NCI-H2171 treated with DMSO at 0.1 percent for 48 hours (cell line): ENCODE data around the gene AFAP1L2.
"Not testable (repeated sequence)": the region's sequence is repeated elsewhere in the genome, so short reads cannot be mapped to it uniquely, and the experiment has no call there.

Experiments
- DNase-seq: peaks from one replicate; lab custom pipeline; 2025; lab: John Stamatoyannopoulos, UW

Gene AFAP1L2

DNA sequence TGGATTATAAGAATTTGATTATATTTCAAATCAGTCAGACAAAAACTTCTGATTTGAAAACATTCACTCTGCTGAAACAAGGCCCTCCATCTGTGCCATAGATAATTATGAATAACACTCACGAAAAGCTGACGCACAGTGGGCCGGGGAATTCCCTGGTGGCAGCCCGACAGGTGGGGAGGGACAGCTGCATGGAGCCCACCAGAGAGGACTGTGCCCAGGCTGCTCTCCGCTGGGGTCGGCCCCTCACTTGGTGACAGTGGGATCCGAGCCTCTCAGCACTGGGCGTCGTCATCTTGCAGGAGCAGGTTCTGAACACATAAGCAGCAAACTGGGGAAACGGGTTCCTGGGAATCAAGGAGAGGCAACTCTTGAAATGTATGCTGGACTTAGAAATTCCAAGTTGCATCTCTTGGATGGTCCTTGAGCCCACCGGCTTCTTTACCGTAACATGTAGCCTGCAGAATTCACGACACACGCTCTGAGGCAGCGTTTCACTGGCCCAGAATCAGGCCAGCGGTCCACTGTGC, 41.4 kb downstream of the AFAP1L2 start:
- no peak for DNase-seq

DNA sequence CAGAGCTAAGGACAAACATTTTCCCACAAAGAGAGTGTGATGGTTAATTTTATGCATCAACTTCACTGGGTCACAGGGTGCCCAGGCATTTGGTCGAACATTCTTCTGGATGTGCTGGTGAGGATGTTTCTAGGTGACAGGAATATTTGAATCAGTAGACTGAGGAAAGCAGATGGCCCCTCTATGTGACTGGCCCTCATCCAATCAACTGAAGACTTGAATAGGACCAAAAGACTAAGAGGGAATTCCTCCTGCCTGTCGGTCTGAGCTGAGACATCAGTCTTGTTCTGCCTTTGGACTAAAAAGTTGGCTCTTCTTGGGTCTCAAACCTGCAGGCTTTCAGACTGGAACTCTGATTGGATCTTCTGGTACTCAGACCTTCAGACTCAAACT, 44.4 kb downstream of the AFAP1L2 start:
- no peak for DNase-seq

DNA sequence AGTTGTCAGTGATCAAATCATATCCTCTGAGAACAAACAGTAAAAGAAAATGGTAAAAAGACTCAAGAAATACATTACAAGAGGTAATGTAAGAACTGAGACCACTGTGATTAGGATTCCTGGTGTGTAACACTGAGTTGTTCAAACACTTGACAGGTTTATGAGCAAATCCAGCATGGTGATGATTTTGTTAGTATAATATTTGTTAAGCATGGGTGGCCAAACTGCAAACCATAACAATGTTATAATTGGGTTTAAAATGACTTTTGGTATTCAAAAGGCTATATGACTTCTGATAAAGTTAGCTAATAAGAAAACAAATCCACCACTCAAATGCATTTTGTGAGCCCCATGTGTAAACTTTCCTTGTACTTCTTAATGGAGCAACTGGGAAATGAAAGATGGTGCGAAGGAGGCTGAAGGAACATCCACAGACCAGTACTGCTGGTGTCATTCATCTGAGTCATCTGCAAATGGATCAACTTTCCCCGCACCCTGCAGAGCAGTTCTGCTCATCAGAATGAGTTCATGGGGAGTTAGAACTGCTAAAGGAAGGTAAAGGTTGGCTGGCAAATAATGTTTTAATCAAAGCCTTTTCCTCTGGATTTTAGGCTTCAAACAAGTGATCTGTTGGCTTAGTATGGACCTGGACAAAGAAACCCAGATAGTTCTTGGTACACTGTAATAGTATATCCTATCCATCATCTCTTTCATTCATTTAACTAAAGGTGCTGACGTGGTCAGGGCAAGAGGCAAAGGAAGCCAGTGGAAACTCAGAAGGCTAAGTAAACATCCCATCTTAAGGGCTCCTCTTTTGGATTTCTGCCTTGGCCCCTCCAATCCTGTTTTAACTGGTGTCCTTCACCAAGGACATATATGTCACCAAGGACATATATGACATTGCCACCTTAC, 45.0 kb downstream of the AFAP1L2 start:
- no peak for DNase-seq

DNA sequence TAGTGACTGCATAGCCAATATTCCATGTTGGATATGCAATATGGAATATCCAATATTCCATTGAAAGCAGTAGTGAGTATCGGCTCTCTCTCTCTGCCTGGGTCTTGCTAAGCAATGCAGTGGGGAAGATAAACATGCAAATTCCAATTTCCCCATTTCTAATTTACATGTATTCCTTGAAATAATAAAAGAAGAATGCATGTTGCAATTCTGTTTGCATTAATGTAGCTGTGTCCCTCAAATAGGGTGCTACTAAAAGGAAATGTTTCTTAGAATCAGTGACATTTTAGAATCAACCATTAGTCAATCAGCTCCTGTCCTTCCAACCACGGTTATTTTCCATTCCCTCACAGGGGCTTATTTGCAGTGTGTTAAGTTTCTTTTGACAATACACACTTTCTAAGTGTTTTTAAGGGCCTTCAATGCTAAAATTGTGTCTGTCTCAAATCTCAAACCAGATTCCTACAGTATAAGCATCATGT, 46.7 kb downstream of the AFAP1L2 start:
- no peak for DNase-seq

DNA sequence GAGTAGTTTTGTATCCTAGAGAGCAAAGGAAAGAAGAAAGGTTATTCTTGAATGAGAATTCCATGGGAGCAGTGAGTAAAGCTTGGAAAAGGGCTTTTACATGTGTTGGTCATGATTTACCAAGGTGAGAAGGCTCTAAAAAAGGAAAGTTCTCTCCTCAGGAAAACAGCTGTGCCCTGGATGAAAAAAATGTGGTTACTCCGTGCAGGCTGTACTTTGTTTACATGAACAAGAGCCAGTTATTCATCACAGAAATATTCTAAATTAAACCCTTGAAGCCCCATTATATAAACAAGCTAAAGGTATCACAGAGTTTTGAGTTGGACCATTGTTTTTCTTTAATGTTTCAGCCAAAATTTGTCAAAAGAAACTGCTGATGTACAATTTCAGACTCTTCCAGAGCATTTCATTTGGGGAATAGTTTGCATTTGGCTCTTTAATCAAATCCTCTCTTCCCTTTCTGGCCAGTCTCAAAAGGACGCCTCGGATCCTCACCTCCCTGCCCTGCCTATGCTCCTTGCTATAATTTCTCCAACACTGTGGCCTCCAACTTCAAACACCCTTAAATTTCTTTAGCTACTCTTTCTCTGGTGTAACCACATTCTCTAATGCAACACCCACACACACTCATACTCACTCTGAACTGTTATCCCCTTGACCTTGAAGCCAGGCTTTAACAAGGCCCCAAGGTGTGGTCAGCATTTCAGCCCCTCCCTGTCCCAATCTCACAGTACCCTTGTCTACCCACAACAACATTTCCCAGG, 47.4 kb downstream of the AFAP1L2 start:
- DNase-seq = no peak

DNA sequence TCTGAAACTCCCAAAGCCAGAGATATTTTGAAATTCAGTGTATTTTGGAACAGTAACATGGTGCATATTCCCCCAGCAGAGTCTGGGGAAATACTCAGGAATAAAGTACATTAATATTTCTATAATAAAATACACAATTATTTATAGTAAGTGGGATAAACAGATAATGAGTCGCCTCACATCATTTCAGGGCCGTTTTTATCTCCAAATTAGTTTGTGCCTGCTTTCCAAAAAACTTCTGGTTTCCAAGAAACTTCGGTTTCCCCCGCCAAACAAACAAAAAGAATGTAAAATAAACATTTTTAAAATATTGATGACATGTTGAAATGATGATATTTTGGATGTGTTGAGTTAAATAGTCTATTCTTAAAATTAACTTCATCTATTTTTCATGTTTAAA, 48.2 kb downstream of the AFAP1L2 start:
- no peak for DNase-seq

DNA sequence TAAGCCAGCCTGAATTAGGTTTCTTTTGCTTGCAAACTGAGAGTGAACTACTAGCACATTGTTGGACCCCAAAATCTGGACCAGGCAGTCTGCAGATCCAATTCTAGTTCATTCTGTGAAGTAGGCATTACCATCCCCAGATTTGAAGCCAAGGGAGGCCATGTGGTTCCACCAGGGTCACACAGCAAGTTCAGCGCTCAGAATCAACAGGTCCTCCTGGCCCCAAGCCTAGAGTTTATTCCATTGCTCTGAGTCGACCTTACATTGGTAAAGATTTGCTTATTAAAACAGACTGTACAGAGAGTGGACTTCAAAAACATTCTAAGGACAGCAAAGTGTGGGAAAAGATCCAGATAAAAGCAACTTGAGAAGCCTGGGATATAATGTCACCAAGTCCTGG, 50.9 kb downstream of the AFAP1L2 start:
- no peak for DNase-seq

DNA sequence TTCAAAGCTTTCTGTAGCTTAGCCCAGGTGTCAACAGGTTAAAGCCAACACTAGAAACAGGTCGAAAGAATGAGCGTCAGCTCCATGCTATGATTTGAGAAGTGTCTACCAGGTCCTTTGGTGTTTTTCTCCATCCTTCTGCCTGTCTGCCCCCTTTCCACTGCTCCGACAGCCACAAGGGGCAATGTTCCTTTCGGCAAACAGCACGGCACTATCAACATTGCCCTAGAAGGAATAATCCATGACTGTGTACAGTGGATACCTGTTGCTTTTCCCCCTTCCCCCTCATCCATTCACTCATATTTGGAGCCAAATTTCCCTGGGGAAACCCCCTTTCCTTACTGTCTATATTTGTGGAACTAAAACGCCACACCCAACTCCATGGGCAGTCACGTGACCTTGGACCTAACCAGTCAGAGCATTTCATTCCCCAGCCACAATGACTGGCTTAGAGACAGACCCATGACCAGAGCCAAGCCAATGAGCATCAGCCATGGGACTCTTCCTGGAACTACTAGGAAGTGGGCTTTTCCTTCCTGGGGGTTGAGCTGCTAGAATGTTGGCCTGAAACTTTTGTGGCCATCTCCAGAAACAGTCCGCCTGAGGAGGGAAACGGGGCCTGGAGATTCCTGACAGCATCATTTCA, 51.5 kb downstream of the AFAP1L2 start:
- no peak for DNase-seq

DNA sequence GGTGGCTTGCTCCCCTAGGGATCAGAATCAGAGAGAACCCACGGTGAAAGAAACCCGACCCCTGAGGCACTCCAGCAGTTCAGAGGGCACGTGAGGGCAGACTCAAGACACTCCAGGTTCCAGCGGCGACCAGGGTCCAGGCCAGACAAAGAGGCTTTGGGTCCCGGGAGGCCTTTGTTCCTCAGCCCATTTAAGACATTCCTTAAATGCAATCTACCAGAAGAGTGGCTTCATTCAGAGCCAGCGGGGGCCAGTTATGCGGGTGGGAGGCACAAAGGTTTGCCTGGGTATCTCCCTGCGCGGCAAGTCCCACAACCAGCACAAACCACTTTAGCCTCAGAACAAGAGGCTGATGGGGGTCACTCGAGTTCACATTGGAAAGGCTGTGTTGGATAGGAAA, 53.6 kb downstream of the AFAP1L2 start:
- no peak for DNase-seq

DNA sequence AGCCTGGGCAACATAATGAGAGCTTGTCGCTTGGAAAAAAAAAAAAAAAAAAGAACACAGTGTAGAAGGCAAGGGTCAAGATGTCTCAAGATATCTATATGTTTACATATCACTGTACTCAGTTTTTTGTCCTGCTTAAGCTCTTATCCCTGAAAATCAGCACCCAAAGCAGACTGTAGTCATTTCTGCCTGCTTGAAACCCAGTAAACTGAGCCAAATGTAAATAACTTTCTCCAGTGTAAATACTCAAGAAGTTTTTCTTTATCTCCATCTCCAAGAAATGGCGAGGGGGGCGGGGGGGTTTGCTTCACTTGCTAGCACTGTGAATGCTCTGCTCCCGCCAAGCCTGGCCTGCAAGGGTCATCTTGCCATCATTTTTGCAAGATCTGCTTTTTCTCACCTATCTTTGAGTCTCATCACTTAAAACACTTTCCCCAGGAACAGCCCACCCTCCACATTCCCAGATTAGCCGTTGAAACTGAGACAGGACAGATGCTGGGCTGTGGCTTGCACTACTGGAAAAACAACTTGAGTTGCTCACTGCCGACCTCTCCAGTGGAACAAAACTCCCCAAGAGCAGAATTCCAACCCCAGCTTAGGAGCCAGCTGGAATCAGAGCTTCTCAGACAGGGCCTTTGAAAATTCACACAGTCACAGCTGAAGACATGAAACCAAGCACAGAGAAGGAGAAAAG, 54.6 kb downstream of the AFAP1L2 start:
- no peak for DNase-seq

DNA sequence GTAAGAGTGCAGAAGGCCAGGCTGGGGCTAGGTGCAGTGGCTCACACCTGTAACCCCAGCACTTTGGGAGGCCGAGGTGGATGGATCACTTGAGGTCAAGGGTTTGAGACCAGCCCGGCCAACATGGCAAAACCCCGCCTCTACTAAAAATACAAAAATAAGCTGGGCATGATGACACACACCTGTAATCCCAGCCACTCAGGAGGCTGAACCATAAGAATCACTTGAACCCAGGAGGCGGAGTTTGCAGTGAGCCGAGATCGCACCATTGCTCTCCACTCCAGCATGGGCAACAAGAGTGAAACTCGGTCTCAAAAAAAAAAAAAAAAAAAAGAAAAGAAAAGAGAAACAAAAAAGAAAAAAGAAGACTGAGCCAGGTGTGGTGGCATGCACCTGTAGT, 55.2 kb downstream of the AFAP1L2 start:
- not testable (repeated sequence) for DNase-seq

DNA sequence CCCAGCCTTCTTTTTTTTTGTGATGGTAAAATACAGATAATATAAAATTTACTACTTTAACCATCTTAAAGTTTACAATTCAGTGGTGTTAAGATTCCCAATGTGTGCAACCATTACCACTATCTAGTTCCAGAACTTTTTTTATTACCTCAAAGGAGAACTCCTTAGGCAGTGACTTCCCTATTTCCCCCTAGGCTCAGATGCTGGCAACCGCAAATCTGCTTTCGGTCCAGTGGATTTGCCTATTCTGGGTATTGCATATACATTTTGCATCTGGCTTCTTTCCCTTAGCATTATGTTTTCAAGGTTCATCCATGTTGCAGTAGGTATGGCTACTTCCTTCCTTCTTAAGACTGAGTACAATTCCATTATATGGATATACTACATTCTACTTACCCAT, 56.5 kb downstream of the AFAP1L2 start:
- no peak for DNase-seq

DNA sequence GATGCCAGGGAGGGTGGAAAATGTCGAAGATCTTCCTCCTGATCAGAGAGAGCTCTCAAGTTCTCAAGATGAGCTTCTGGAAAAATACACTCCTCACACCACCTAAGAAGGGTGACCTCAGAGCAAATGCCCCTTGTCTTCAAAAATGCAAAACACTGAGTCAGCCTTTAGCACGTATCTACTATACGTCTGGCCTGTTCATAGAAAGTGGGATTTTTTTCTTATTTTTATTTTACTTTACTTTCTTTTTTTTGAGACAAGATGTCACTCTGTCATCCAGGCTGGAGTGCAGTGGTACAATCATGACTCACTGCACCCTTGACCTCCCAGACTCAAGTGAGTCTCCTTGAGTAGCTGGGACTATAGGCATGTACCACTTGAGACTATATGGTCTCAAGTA, 57.1 kb downstream of the AFAP1L2 start:
- DNase-seq = no peak

DNA sequence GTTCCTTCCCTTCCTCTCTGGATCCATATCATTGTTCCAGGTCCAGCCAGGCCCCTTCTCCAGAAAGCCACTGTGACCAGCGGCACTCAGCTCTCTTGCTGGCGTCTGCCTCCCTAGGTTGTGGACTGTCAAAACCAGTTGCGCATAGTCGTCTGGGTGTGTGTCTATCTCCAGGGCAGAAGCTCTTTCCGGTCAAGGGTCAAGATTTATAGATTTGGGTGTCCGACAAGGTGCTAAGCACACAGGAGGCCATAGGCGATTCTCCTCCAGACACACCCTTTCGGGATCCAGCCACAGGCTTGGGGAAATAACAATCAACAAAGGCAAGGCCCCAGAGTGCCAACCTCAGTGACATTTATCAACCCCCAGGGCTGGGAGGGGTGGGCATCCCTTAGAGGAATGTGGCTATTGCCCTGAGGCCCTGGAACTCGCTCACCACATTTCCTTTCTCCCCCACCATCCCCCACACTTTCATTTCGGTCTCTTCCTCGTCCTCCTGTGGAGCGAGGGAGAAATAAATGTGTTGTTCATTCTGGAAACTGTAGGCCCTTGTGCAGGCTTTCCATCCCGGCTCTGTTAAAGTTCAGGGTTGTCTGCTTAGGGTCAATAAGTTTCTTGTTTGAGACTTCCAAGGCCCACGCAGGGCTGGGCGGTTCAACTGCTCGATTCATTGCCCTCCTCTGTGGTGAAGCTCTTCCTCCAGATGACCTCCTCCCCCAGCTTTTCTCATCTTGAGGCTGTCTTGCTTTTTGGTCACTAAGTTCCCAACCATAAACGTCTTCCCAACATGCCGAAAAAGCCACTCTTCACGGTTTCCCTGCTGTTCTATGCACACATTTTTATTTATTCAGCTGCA, 57.9 kb downstream of the AFAP1L2 start:
- no peak for DNase-seq

DNA sequence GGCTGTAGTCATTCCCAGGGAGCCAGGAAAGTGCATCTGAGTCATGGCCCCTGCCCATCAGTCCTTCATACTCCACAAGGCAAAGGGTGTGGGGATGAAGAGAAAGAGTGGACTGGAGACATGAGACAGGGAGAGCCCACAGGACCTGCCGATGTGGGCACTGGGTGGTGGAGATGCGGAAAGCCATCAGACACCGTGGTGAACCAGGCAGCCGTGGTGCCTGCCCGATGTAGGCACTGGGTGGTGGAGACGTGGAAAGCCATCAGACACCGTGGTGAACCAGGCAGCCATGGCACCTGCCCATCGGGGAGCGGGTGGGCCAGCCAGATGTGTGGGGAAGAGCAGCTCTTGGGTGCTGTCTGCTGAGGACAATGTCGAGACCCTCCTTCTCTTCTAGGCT, 58.6 kb downstream of the AFAP1L2 start:
- no peak for DNase-seq

DNA sequence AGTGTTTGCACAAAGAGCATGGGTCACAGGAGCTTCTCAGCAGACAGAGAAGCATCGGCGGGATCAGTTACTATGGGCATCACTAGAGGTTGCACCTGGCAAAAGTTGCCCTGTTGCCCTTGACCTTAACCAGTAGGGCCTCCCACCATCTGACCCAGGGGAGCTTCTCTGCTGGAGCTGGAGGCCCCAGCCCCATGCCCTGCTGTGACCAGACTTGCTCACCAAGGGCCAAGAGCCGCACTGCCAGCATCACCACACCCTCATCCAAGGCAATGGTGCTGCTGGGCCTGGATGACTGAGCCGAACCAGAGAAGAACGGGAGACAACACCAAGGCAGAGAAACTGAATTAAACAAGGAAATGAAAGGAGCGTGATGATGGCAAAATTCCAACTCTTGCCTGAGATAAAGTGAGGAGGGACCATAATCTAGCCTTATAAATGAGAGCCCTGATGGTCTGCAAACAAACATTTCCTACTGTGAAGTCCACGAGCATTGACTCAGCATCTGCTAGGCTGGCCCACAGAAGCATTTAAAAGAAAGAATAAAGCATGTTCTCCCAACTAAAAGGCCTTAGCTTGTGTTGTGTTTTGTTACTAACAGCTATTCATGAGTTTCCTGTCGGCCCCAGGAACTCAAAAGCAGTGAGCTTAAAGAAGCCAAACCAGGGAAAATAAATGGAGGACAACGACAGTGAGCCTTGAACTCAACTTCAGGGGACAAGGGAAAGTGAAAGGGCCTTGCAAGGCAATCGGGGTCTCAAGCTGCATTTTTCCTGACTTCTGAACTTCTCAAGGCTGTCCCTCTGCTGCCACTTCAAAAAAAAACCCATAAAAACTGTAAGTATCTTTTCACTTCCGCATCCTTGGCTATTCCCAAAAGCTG, 60.4 kb downstream of the AFAP1L2 start:
- DNase-seq = no peak

DNA sequence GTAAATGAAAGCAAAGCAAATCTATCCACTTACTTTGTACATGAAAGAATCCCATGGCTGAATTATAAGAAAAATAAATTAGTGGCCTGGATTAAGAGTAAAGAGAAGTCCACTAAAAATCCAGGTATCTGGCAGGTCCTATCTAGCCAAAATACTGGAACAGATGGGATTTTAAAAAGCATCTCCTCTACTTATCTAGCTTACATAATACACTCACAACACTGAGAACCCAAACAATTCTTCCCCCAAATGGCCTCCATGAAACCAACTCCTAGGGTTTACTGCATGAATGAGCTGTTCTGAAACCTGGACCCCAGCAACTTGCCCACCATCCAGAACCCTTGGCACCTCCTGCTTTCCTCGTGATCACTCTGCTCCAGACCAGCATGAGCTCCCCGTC, 61.3 kb downstream of the AFAP1L2 start:
- DNase-seq = no peak

DNA sequence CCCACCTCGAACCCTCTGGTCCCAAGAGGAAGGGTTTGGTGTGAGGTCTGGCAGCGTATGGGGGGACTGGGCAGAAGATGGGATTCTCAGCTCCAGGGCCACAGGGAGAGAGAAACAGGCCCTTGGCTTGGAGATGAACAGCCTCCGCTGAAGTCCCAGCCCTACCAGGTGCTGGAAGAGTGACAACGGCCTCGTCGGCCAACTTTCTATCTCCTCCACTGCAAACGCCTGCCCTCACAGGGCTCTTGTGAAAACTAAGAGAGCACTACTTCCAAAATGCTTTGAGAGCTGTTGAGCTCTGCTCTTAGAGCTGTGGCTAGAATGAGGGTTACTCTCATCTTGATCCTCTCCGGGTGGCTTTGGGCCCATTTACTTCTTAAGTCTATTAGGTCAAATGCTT, 63.5 kb downstream of the AFAP1L2 start:
- DNase-seq = no peak

DNA sequence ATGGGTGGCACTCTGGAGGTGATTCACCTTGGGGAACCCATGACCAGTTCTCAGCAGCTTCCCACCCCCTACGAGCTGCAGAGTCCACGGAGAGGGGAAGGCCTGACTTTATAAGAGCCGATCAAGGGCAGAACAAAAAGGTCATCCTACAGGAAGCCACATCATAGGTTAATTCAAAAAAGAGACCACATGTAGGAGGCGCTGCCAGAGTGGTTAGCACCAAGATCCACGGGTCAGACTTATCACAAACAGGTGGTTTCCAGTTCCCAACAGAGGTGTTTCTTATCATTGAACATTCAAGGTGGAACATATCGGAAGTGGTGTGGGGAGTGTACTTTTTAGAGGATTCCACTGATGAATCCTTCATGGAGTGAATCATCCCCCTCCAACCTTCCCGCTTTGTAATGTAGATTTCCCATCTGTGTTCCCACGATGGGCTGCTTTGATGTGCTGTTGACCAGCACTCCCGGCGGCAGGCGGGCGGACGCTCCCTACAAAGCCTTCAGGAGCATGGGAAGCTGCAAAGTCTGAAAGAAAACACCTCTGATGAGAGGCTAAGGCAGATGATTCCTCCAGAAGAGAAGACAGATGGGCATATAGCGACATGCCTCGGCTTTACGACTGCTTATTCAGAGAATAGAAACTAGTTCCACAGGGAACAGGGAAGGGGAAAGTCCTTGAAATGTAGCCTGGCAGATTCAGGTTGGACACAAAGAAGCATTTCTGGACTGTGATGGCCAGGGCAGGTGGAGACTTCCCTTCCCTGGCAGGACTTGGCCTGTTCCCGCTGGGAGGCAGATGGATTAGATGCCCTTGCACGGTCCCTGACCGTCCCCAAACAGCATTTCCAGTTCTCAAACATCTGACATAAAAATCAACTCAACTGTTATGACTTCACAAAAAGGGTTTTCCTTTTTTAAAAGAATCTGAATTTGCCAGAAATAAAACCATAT, 66.5 kb downstream of the AFAP1L2 start:
- DNase-seq = no peak
